ENCODE measurements around the gene PIMREG.

Gene PIMREG

GRCh38 chr17:6437956-6438355, 6.3 kb upstream of the PIMREG start:
- Histone ChIP-seq H4K20me1 (ENCODE audit: insufficient read depth) (no peaks in the 10 kb centered on the region), H3K4me2 (no peak overlapping the region)

GRCh38 chr17:6439951-6440350, 4.3 kb upstream of the PIMREG start:
- TF ChIP-seq CTCF (conservative IDR thresholded peaks at IDR 0.05; ENCODE audit: low read depth, low read length): no peak
- H3K27ac ChIP-seq: no peak overlapping the region
- H4K20me1 ChIP-seq (ENCODE audit: insufficient read depth): no peaks in the 10 kb centered on the region
- no peak overlapping the region for H3K9ac ChIP-seq
- no peaks in the 10 kb centered on the region for H3K36me3 ChIP-seq (ENCODE audit: insufficient read depth)
- no peak overlapping the region for H3K4me2 ChIP-seq
- H3K4me3 ChIP-seq (IDR thresholded peaks at IDR 0.05; ENCODE audit: insufficient read depth, low read depth, low read length): no peak overlapping the region
- no peak overlapping the region for H2AFZ ChIP-seq (ENCODE audit: low read depth)
- no peaks in the 10 kb centered on the region for H3K4me1 ChIP-seq (ENCODE audit: low read depth, poor library complexity, severe bottlenecking)
- no peaks in the 10 kb centered on the region for H3K27me3 ChIP-seq (ENCODE audit: insufficient read depth, low read depth)
- no peaks in the 10 kb centered on the region for H3K79me2 ChIP-seq (ENCODE audit: insufficient read depth, low read depth)

More at GRCh38 chr17:6437956-6438355, 6.3 kb upstream of the PIMREG start:
- Histone ChIP-seq H3K27me3 (ENCODE audit: insufficient read depth, low read depth) (no peaks in the 10 kb centered on the region), H3K4me1 (ENCODE audit: low read depth, poor library complexity, severe bottlenecking) (no peaks in the 10 kb centered on the region), H2AFZ (ENCODE audit: low read depth) (no peak overlapping the region), H3K79me2 (ENCODE audit: insufficient read depth, low read depth) (no peaks in the 10 kb centered on the region), H3K36me3 (ENCODE audit: insufficient read depth) (no peaks in the 10 kb centered on the region), H3K9ac (no peak overlapping the region), H3K4me3 (IDR thresholded peaks at IDR 0.05; ENCODE audit: insufficient read depth, low read depth, low read length) (no peak overlapping the region), H3K27ac (no peak overlapping the region)
- TF ChIP-seq CTCF (conservative IDR thresholded peaks at IDR 0.05; ENCODE audit: low read depth, low read length): no peak

GRCh38 chr17:6442775-6443174, 1.5 kb upstream of the PIMREG start:
- Histone ChIP-seq H3K4me1 (ENCODE audit: low read depth, poor library complexity, severe bottlenecking) (no peaks in the 10 kb centered on the region), H3K9ac (no peak overlapping the region), H2AFZ (ENCODE audit: low read depth) (no peak overlapping the region), H3K36me3 (ENCODE audit: insufficient read depth) (no peaks in the 10 kb centered on the region), H3K79me2 (ENCODE audit: insufficient read depth, low read depth) (no peaks in the 10 kb centered on the region), H3K4me3 (IDR thresholded peaks at IDR 0.05; ENCODE audit: insufficient read depth, low read depth, low read length) (no peak overlapping the region), H3K27me3 (ENCODE audit: insufficient read depth, low read depth) (no peaks in the 10 kb centered on the region), H3K4me2 (no peak overlapping the region), H4K20me1 (ENCODE audit: insufficient read depth) (no peaks in the 10 kb centered on the region), H3K27ac (no peak overlapping the region)
- TF ChIP-seq CTCF (conservative IDR thresholded peaks at IDR 0.05; ENCODE audit: low read depth, low read length): no peak

- H3K9ac ChIP-seq: no peak overlapping the region
These were observed 498 bp downstream of the PIMREG start for GRCh38 chr17:6444571-6445335.

More at GRCh38 chr17:6444571-6445335, 498 bp downstream of the PIMREG start:
- no peaks in the 10 kb centered on the region for H3K79me2 ChIP-seq (ENCODE audit: insufficient read depth, low read depth)
- no peaks in the 10 kb centered on the region for H3K36me3 ChIP-seq (ENCODE audit: insufficient read depth)
- H4K20me1 ChIP-seq (ENCODE audit: insufficient read depth): no peaks in the 10 kb centered on the region
- TF ChIP-seq CTCF (conservative IDR thresholded peaks at IDR 0.05; ENCODE audit: low read depth, low read length): no peak
- H2AFZ ChIP-seq (ENCODE audit: low read depth): no peak overlapping the region
- H3K27ac ChIP-seq: no peak overlapping the region
- no peak overlapping the region for H3K4me2 ChIP-seq
- no peaks in the 10 kb centered on the region for H3K4me1 ChIP-seq (ENCODE audit: low read depth, poor library complexity, severe bottlenecking)
- no peaks in the 10 kb centered on the region for H3K27me3 ChIP-seq (ENCODE audit: insufficient read depth, low read depth)
- H3K4me3 ChIP-seq (IDR thresholded peaks at IDR 0.05; ENCODE audit: insufficient read depth, low read depth, low read length): no peak overlapping the region
